ENCODE measurements around the gene MOK.
"Not testable (repeated sequence)": the region's sequence is repeated elsewhere in the genome, so short reads cannot be mapped to it uniquely, and the experiment has no call there.

The MOK gene

DNA sequence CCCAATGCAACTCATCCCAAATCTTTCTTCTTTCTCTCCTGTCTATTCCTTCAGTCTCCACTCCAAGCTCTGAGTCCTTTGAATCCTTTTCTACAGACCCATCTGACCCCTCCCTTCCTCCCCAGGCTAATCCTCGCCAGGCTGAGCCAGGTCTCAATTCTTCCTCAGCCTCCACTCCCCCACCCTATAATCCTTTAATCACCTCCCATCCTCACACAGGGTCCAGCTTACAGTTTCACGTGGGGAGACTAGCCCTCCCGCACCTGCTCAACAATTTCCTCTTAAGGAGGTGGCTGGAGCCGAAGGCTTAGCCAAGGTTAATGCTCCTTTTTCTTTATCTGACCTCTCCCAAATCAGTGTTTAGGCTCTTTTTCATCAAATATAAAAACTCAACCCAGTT is 63.8 kb downstream of the MOK start:
- no peak for DNase-seq

DNA sequence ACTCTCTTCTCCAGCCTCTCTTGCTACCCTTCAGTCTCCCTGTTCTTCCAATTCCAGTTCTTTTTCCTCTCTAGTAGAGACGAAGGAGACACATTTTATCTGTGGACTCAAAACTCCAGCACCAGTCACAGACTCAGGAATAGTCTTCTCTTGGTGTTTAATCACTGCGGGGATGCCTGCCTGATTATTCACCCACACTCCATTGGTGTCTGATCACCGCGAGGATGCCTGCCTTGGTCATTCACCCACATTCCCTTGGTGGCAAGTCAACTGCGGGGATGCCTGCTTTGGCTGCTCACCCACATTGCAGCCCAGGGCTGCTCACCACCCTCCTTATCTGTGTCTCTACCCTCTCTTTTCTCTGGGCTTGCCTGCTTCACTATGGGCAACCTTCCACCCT is 64.5 kb downstream of the MOK start:
- not testable (repeated sequence) for DNase-seq

DNA sequence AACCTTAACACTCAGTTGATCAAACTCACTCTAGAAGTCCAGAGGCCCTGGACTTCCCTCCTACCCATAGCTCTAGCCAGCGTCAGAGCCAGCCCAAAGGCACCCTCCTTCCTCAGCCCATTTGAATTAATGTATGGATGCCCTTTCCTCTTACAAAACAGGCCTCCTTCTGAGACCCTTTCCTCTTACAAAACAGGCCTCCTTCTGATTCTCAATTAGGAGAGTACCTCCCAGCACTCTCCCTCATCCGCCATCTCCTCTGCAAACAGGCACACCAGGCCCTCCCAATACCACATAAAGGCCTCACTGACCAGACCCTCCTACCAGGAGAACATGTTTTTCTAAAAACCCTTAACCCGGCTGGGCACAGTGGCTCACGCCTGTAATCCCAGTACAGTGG is 65.7 kb downstream of the MOK start:
- peak; percentile 38 for DNase-seq

DNA sequence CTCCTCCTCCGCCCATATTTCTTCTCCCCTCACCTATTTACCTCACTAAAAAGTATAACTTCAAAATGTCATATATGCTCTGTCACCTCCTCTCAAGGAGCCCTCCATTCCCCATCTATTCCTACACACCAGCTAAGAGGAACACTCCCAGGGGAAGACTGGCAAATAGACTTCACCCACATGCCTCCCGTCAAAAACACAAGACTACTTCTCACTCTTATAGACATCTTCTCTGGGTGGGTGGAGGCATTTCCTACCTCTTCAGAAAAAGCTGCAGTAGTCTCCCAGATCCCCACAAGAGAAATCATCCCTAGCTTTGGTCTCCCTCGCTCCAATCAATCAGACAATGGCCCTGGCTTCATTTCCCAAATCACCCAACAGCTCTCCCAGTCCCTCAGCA is 66.2 kb downstream of the MOK start:
- DNase-seq: no peak

DNA sequence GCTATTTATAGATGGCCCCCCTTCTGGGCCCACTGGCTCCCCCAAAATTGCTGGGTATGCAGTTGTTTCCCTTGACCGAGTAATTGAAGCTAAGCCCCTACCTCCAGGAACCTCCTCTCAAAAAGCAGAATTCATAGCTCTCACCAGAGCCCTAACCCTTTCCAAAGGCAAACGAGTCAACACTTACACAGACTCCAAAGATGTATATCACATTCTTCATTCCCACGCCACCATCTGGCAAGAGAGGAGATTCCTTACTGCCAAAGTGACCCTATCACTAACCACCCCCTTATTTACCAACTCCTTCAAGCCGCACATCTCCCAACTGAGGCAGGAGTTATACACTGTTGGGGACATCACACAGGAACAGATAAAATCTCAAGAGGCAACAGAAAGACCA is 66.8 kb downstream of the MOK start:
- peak; percentile 26 for DNase-seq

DNA sequence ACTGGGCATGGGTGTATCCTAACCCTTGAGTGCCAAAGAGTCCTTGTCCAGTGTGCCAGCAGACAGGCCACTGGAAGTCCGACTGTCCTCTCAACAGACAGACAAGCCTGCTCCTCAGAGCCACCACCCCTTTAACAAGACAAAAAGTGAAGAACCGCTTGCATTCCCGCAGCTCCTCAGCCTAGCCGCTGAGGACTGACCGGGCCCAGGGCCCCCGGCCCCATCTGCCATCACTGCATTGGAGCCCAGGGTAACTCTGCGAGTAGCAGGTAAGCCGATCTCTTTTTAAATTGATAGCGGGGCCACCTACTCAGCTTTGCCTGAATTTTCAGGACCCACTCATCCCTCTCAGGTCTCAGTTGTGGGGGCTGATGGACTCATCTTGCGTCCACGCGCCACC is 68.9 kb downstream of the MOK start:
- DNase-seq: no peak

DNA sequence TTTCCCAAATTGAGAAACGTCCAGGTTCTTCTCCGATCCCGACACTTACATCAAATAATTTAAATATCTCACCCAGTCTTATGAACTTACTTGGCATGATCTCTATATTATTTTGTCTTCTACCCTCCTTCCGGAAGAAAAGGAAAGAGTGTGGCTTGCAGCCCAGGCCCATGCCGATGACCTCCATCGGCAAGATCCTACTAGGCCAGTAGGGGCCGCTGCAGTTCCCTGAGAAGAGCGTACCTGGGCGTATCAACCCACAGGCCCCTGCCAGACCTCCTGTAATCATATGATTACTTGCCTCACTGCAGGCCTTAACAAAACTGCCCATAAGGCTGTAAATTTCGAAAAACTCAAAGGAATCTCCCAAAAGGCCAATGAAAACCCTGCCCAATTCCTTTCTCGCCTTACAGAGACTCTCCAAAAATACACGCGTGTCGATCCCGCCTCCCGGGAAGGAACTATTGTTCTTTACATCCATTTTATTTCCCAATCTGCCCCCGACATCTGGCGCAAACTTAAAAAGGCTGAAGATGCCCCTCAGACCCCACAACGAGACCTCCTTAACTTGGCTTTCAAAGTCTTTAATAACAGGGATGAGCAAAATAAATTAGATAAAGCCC is 69.6 kb downstream of the MOK start:
- peak; percentile 85 for DNase-seq

DNA sequence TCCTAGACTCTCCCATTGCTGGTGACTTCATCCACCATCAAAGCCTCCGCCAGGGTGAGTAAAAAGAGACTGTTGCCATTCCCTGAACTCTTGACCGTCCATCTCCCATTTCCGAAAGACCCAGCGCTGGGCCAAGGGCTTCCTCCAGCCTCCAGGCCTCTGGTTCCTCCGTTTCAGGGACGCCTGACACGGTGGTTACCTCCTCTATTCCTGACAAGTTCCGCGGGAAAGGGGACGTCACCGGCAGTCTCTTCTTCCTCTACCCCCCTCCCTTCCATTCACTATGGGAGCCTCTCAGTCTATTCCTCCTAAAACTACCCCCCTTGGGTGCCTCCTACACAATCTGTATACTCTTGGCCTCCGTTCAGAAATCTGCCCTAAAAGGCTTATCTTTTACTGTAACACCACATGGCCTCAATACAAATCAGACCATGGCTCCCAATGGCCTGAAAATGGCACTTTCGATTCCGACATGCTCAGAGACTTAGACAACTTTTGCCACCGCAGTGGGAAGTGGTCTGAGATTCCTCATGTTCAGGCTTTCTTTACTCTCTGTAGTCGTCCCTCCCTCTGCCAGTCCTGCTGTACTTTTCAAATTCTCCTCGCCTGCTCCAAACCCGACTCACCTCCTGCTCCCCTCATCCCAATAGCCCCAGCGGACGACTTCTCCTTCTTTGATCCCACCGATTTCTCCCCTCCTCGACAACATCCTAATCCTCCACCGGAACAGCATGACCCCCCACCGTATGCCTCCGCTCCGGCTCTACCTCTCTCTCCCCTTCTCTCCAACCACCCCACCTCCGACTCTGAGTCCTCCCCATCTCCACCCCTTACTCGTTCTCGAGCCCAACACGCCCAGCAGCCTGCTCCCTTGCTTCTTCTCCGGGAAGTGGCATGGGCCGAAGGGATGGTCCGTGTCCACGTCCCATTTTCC is 70.4 kb downstream of the MOK start:
- DNase-seq: no peak

DNA sequence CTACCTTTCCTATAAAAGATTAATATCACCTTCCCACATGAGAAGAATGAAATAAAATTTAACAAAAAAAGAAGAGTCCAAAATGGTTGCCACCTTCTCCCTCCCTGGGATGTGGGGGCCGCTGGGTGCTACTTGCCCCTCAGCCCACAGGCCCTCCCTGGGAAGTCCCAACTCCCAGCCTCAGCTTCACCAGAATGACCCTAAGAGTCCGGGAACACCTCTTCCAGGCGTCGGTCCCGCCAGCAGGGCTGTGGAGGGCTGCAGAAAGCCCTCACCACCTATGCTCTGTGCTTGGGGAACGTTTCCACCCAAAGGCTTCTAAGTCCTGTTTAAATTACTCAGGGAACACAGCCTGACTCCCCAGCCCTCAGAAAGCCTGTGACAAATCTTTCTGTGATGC is 71.9 kb downstream of the MOK start:
- no peak for DNase-seq

DNA sequence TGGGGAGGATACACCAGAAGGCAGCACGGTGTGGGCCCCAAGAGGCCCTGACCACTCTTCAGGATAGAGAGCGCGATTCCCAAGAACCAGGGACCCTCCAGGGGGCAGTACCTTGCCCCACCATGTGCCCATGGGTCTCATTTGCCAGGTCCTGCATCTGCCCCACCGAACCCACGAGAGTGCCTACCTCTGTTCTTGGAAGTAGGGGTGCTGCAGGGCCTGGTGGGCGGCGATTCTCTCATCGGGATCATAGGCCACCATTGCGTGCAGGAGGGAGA is 72.7 kb downstream of the MOK start:
- DNase-seq: no peak

DNA sequence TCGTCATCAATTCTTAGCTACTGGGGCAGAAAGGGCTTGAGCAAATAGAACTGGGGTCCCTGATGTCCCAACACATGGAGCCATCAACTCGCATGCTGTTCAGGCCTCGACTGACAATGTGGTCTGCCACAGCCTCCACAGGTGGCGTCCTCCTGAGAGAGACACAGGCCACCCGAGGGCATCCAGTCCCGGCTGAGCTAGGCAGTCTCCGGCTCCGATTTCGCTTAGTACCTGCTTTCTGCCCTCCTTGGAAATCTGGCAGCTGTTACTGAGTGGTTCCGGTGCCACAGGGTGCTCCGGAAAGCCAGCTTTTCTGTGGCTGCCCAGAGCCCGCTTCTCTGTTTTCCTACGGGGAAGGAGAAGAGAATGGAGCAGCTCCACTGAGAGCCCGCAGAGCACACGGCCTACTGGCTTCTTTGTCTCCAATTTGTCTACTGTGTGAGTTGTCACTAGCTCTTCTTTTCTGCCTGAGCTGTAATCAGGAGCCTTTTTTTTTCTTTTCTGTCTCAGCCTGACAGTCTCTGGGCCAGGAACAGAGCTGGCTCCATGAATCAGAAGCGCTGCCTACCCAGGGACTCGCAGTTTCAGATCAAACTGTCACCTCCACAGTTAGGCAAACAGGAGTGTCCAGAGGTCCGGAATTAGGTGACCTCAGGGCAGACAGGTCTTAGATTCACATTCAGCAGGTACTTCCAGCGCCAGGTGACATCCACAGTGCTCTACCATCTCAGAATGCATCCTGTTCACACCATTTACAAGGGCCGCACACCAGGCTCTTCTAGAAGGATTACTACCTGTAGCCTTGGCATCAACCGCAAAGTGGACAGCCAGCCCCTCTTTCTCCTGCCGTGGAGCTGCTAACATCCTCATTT is 73.3 kb downstream of the MOK start:
- no peak for DNase-seq

DNA sequence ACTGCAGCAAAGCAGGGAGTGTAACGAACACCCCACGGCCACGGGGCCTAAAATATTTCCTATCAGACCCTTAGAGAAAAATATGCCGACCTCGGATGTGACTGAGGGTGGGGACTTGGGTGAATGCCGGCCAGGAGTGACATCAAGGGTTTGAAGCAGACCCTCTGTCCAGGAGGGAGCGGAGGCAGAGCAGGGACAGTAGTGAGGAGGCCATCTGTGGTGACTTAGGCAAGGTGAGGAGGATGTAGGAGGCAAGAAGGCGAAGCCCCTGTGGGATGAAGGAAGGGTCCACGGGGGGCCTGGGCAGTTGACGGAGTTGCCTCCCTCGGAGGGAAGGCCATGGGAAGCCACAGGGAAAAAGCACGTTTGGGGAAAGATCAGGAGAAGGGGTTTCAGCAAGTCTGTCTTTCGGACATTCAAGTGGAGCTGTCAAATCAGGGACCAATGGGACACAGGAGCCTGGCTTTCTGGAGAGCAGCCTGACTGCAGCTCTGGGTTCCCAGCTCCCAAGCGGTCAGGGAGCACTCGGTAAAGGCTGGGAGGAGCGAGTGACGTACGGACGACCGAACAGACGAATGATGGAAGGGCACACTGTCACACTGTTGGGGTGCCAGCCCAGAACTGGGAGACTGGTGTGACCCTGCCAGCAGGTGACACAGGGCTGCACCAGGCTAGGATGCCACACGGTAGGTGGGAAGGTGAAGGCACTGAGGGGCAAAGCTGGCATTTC is 74.3 kb downstream of the MOK start:
- DNase-seq: no peak

DNA sequence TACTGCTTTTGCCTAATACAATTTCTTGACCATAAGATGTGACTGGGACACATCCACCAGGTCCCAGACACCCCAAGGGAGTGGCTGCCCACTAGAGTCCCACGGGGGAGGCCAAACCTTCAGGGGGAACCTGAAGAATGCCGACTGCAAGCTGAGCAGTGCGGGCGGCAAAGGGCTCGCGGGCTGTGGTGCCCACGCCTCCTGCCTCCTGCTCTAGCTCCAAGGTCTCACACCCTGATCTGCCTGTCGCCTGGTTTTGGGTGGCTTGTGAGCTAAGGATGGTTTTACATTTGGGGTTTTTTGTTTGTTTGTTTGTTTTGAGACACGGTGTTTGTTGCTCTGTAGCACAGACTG is 75.2 kb downstream of the MOK start:
- DNase-seq: no peak

DNA sequence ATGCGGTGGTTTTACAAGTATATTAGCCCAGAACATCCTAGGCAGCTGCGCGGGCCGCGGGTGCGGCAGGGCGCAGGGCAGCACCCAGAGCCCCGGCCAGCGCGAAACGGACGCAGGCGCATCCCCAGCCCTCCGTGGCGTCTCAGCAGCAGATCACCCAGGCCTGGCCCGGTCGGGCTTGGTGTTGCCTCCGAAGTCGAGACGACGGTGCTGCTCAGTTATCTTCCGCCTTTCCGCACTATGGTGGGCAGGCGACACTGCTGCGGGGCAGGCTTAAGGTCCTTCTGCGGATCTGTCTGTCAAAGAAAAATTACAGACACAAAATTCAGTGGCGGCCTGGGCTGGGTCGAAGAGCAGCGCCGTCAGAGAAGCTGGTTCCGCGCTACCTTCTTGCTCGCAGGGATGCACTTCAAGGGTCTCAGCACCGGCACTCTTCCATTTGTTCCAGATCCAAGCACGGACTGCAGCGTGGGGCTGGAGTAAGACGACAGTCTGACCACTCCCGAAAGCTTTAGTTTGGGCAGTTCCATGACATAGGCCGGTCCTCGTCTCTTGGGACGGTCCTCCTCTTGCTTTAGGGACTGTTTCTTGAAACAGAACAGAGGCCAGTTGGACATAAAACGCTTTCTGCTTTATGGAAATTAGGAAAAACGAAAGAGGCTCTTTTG is 75.8 kb downstream of the MOK start:
- DNase-seq: no peak

DNA sequence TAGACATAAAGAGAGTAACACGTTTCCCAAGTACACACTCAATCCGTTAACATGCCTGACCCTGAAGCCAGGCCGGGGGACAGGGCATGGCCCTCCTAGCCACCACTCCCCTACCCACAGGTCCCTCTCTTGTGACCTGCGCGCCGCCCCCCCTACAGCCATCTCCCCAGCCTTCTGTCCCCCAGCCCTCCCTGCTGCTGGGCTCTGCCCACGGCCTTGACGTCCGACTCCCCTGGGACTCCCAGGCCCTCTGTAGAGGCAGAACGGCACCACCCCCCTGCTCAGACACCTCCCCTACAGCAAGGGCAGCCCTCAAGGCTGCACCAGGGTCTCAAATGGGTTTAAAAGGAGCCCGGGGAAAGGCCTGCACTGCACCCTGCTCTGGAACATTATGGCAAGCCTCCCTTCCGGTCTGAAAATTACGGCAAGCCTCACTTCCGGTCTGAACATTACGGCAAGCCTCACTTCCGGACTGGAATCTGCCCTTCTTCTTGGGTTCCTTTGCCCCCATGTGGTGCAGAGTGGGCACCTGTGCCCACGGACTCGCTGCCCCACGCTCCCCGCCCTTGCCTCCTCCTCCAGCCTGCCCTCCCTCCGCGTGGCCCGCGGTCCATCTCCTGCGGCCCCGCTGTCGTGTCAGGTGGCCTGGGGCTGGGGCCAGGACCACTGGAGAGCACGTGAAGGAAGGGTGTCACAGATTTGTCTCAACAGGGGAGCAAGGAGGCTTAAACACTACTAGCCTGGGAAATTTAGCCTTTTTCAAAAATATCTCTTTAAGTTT is 77.6 kb downstream of the MOK start:
- no peak for DNase-seq

DNA sequence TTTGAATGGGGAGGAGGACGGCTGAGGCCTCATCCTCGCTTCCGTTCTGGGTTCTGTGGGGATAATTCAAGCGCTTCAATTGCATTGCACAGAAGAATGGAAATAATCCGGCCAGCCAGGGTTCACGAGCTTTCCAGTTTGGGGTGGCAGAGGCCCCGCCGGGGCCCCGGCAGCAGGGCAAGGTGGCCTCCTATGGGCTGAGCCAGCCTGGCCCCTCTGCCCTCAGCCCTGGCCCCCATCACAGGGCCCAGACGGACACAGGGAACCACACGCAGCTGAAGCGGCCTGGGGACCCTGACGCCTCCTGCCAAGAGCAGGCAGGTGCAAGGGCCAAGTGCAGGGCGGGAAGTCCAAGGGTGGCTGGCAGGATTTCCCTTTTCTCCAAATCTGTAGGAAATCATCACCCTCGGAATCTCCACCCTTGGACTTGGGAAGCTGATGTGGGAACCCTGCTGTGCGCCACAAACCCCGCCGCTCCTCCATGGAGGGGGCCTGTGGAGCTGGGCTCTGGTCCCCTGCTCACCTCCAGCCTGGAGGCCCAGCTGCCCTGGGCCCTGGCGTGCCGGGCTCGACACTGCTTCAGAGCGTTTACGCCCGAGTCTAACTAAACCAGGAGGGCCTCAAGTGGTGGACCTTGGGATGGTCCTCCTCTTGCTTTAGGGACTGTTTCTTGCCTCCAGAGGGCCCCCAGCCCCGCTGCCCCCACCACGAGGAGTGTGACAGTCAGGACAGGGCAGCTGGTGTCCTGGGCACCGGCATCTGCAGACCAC is 78.4 kb downstream of the MOK start:
- DNase-seq: no peak

DNA sequence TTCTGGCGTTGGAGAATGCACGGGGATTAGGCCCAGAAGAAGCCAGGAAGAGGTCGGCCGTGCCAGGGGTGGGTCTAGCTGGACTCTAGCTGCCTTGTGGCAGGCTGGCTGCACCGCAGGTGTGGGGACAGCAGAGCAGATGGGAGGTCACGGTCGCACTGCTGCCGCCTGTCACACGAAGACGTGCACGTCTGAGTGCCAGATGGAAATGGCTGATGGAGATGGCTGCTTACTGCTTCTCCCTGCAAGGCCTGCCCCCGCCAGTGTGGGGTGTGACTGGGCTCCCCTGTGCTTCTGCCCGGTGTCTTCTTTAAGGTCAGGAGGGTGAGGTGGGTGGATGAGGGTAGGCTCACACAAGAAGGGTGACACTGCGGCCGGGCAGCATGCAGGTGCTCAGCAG is 79.0 kb downstream of the MOK start:
- DNase-seq: no peak

DNA sequence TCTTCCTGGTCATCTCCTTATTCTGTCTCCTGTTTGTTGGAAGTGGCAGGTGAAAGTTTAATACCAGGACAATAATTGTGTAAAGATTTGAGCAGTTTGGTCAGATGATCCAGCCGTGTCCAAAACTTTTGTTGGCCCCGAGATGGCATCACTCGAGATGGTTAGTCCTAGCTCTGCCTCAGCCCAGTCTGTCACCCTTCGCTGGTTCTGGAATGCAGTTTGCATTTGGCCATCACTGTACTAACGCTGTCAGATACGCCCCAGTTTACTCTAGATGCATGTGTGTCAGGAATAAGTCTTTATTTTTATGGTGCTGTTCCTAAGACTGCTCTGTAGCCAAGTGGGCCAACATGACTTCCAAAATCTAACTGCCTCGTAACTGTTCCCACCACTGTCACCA is 79.6 kb downstream of the MOK start:
- DNase-seq: no peak

DNA sequence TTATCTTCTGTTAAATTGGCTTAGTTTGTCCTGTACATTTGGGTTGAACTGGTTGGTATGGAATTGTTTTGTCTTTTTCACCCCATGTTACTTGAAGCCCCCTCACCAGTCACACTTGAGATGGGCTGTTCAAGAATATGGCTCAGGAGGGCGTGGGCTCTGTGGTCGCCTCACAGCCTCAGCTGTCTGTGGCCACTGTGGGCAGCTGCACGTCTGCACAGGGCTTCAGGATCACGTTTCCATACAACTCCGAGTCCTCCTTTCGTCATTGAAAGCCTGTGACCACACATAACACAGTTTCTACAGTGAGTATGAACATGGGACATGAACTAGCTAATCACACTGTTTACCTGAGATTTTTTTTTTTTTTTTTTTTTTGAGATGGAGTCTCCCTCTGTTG is 81.3 kb downstream of the MOK start:
- no peak for DNase-seq

DNA sequence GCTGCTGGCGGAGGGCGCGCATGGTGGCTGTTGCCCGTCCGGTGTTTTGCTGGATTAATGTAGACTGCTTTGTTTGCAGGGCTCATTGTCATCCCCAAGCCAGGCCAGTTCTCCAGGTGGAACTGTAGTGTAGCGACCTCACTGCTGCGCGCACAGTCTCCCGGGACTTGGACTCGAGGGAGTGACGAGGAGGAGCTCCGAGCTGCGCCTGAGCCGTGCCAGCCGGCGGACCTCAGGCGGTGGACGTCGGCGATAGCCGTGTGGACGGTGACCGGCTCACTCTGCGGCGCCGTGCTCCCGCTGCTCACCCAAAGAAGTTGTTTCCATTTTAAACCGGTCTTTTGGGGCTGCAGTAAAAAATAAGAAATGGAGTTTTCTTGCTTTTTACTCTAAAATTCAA is 82.2 kb downstream of the MOK start:
- no peak for DNase-seq

DNA sequence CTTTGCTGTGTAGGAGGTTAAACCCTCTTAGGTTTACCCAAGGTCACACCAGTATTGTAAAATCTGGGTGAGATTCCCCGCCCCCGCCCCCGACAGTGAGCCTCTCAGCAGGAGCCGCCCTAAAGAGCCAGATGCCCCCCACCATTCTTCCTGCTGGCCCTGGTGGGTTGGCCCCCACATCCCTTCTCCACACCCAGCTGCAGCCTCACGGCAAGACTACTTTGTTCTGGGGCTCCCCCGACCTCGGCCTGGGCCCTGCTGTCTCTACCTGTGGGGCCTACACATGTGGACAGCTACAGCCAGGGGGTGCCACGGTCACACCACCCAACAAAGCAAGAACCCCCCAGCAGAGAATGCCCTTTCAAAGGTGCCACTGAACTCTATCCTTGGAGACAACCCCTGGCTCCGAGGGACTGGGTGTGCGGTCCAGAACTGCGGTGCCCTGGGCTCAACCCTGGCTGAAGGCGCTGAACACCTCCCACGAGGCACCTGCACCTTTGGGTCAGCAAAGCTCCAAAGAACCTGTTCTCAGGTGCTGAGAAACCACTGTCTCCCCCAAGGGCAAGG is 82.9 kb downstream of the MOK start:
- DNase-seq: no peak
